Bone marrow (tissue), 2 donors: ENCODE data around the gene LRRC51.
"Not testable (repeated sequence)": the region's sequence is repeated elsewhere in the genome, so short reads cannot be mapped to it uniquely, and the experiment has no call there.

ENCODE experiments used
- DNase-seq, 2 donors: peaks; one replicate each; lab custom pipeline; 2025; lab: John Stamatoyannopoulos, UW

LRRC51 gene

DNA sequence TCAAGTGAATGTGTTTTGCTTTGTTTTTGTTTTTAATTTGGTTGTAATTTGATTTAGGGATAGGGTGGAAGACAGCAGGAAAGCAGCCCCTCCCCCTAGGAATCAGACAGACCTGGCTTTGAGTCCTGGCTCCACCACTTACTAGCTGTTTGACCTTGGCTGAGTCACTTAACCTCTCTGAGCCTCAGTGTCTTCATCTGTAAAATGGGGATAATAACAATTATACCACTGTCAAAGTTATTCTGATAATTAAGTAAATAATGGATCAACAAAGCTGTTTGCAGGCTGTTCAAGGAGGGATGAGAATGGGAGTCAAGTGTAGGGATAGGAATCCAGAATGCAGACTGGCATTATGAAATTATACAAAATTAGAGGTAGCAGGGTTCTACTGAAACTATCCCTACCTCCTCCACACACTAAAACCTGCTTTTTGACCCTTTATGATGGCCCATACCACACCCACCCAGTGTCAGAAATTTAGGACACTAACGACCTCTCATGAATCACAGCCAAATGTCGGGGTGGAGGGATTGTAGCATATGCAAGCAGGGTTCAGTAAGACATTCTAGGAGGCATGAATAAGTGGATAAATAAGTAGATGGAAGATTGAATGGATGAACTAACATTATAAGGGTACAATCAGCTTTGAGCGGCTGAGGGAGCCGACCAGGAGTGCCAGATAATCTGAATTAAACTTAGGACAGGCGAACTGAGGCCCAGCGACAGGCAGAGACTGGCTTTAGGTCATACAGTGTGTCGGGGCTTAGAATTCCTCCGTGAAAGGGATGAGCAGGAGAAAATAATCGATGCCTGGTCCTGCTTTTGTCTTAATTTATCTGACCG, 30.9 kb downstream of the LRRC51 start:
- DNase-seq: no peak

DNA sequence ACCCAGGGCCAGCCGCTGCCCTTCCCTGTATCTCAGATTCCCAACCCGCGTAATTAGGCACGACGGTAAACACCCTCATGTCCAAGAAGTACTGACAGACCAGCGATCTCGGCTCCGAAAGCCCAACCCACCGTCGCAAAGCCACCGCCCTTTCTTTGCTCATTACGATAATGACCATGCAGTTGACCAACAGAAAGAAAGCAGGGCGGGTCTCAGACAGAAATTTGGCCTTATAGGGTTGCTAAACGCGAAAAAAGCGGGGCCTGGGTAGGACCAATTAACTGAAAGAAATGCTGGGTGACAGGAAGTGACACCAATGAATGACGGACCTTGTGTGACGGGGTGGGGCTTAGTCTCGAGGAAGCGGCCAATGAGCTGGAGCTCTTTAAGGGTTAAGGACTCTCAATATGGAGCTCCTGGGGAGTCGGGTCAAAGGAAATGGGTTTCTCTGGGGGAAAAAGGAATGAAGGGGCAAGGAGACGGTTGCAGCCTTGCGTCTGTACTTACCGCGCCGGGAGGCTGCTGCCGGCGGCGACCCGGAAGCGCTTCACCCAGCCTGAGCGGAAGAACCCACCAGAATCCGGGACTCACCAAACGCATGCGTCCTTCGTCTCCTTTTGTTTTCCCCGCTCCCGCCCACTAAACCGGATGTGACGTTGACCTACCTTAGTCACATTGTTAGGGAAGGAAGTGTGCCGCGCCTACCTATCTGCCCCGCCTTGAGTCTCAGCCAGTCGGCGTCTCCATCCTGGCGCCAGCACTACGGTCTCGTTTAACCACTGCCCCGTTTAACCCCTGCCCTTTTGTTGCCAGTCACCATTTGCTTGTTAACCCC, 31.7 kb downstream of the LRRC51 start, which contains the start of gene ANAPC15:
TSS of gene ANAPC15 (minus strand) at position 553 of the 835 bp plus-strand sequence. CDS start 1,419 bp downstream, outside the sequence.
- peak; percentile 91 to 97 for DNase-seq

- no peak for DNase-seq
Observed at GRCh38 chr11:72112978-72113808, 32.5 kb downstream of the LRRC51 start.

- no peak for DNase-seq
Observed at GRCh38 chr11:72114570-72114969, 33.9 kb downstream of the LRRC51 start.

GRCh38 chr11:72116019-72116755, 35.5 kb downstream of the LRRC51 start:
- no peak for DNase-seq

DNA sequence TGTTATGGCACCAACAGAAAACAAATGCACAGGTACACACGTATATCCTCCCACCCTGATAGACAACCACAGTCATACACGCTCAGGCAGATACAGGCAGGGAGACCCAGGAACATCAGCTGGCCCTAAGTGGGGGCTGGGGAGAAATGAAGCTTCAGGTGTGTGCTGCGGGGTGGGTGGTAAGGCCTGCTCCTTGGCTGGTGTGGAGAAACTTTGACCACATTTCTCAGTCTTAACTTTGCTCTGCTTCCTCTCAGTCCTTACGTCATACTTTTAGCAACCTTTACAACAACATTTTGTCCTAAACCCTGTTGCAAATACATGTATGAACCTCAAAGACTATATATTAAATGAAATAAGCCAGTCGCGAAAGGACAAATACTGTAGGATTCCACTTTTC, 38.5 kb downstream of the LRRC51 start:
- DNase-seq: no peak

- DNase-seq: no peak
Observed at GRCh38 chr11:72120930-72121329, 40.3 kb downstream of the LRRC51 start.

GRCh38 chr11:72122607-72123006, 42.0 kb downstream of the LRRC51 start:
- DNase-seq: no peak

GRCh38 chr11:72123117-72123653, 42.5 kb downstream of the LRRC51 start:
- no peak for DNase-seq

- DNase-seq: no peak
Observed at GRCh38 chr11:72124046-72124445, 43.4 kb downstream of the LRRC51 start.

DNA sequence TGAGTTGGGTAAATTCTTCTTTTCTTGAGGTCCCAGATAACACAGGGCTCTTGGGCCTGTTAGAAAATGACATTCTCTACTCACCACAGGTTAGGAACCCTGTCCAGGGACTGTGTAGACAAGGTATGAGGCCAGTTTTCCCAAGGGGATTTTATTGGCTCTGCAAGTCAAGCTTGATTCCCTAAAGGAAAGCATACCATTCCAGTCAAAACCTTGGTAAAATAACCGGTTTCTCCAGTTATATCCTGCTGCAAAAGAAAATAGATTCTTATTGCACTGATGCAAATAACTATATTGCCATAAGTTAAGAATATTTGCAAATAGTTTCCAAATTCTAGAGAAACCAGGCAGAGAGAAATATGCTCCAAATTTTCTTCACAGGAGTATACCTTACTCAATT, 45.3 kb downstream of the LRRC51 start:
- no peak for DNase-seq

DNA sequence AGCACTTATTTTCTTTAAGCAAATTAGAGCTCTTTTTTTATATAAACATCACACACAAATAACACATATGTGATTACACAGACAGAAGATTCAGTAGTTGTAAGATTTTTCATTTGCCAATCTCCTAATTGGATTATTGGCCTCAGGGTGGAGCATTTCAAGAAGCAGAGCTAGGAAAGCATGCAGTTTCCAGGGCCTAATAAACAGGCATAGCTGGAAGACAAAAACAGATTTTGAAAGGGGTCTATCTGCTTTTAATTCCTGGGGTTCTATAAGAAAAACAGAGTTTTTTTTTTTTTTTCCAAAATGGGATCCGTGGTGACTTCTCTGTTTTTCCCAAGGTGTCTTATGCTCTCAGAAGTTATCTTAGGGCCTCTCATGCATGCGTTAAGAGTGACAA, 47.3 kb downstream of the LRRC51 start:
- DNase-seq: no peak

DNA sequence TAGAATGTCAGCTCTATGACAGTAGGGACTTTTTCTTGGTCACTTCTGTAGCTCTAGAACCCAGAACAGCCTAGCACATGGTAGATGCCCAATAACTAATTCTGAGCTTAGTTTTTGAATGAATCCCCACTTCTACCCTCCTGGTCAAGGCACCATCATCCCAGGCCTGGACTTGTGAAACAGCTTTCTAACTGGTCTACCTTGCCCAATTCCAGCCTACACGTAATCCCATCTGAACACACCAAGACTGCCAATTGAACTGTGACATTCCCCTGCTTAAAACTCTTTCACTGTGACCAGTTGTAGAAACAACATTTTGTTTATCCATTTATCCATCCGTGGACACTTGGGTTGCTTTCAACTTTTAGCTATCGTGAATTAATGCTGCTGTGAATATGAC, 48.7 kb downstream of the LRRC51 start:
- no peak for DNase-seq

DNA sequence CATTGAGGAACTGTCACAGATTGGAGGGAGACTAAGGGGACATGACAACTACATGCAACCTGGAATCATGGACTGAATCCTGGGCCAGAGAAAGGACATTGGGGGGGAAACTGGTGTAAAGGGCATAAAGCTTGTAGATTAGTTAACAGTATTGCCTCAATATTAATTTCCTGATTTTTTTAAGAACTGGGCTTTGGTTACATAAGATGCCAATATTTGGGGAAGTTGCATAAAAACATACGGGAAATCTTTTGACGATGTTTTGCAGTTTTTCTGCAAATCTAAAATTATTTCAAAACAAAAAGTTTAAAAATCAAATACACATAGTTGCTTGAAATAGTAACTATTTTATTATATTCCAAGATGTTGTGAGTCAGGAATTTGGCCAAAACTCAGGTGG, 52.0 kb downstream of the LRRC51 start:
- DNase-seq: no peak

DNA sequence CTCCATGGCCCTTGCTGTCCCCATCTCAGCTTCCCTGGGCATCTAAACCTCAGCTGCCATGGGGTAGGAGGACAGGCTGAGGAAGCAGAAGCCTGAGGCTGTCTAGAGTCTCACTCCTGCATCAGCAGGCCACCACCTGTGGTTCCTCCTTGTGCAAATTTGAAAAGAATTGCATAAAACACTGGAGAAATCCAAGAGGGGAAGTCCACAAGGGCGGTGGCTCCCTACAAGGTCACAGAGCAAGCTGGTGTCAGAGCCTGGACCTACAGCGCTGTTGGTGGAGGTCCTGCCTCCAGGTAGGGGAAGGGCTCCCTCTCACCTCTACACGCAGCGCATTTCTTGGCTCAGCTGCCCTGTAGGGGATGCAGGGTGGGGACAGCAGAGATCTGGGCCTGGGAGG, 54.8 kb downstream of the LRRC51 start, which contains the start of gene FOLR3:
TSS of gene FOLR3 (plus strand) at position 253 of the 400 bp plus-strand sequence. CDS start 228 bp downstream, outside the sequence.
- not testable (repeated sequence) for DNase-seq

GRCh38 chr11:72135891-72136683, 55.4 kb downstream of the LRRC51 start:
- no peak for DNase-seq

- DNase-seq: no peak
Observed at GRCh38 chr11:72136684-72137262, 56.1 kb downstream of the LRRC51 start.

DNA sequence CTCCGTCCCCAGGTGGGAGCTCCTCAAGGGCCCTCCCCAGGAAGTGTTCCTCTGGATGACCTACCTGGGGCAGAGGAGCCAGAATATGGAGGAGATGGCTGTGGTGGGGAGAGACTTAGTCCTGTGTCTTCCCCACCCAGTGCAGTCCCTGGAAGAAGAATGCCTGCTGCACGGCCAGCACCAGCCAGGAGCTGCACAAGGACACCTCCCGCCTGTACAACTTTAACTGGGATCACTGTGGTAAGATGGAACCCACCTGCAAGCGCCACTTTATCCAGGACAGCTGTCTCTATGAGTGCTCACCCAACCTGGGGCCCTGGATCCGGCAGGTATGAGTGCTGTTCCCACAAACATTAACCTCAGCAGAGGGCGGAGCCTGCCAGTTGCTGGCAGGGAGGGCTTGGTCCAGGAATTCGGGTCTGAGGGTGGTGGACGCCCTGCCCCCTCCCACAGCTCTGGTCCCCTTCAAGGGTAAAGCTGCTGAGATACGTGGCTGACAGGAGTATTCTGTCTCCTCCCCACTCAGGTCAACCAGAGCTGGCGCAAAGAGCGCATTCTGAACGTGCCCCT, 58.3 kb downstream of the LRRC51 start:
- no peak for DNase-seq

DNA sequence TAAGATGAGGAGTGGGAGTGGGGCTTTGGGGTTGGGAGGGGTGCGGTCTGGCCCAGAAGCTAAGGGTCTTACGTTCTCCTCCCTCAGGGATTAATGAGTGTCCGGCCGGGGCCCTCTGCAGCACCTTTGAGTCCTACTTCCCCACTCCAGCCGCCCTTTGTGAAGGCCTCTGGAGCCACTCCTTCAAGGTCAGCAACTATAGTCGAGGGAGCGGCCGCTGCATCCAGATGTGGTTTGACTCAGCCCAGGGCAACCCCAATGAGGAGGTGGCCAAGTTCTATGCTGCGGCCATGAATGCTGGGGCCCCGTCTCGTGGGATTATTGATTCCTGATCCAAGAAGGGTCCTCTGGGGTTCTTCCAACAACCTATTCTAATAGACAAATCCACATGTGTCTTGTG, 58.9 kb downstream of the LRRC51 start:
- DNase-seq: no peak
